Measurements from ENCODE around the gene CD70. TPM values are rescaled to one million over a fixed set of nuclear protein-coding genes. Genes with fewer than 3 reads are reported as not detected.
"Not testable (repeated sequence)": the region's sequence is repeated elsewhere in the genome, so short reads cannot be mapped to it uniquely, and the experiment has no call there.

Gene CD70
- total and polyA plus RNA-seq, 3 donors from 2014 or later = 0.63 to 1.0 TPM; not detected in 1

DNA sequence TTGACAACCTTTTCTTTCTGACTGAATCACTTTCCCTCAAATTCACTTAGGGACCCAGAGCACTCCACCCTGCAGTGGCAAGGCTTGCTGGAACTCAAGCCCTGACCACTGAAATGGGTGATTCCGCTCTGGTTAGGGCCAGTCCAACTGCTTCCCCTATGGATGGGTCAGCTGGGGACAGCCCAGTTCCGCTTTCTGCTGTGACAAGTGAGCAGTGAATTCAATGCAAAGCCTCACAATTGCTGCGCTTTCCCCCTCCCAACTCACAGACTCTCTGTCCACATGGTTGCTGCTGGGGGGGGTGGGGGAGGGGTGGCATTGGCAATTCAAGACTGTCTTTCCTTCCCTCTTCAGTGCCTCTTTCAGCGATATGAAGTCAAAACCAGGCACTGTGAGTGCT is 18.7 kb downstream of the CD70 start:
- peak; percentile 35 for DNase-seq
- intact Hi-C loops (cut with DNase I; ENCODE audit: low total_unique reads) = no loop called here
- Histone ChIP-seq H3K27ac (no peak overlapping the region), H3K36me3 (ENCODE audit: low read depth, missing control alignments) (no peaks in the 10 kb centered on the region), H3K9me3 (no peaks in the 10 kb centered on the region), H3K4me1 (no peaks in the 10 kb centered on the region), H3K27me3 (no peaks in the 10 kb centered on the region), H3K4me3 (no peak overlapping the region)
- 68 to 79% methylated on average over 3 to 4 of the region's 4 CpGs for WGBS, 2 donors
- TF ChIP-seq, protein P1, sequence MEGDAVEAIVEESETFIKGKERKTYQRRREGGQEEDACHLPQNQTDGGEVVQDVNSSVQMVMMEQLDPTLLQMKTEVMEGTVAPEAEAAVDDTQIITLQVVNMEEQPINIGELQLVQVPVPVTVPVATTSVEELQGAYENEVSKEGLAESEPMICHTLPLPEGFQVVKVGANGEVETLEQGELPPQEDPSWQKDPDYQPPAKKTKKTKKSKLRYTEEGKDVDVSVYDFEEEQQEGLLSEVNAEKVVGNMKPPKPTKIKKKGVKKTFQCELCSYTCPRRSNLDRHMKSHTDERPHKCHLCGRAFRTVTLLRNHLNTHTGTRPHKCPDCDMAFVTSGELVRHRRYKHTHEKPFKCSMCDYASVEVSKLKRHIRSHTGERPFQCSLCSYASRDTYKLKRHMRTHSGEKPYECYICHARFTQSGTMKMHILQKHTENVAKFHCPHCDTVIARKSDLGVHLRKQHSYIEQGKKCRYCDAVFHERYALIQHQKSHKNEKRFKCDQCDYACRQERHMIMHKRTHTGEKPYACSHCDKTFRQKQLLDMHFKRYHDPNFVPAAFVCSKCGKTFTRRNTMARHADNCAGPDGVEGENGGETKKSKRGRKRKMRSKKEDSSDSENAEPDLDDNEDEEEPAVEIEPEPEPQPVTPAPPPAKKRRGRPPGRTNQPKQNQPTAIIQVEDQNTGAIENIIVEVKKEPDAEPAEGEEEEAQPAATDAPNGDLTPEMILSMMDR (IDR thresholded peaks at IDR 0.05) = no peak
- TF ChIP-seq POLR2A (IDR thresholded peaks at IDR 0.05) = no peak

DNA sequence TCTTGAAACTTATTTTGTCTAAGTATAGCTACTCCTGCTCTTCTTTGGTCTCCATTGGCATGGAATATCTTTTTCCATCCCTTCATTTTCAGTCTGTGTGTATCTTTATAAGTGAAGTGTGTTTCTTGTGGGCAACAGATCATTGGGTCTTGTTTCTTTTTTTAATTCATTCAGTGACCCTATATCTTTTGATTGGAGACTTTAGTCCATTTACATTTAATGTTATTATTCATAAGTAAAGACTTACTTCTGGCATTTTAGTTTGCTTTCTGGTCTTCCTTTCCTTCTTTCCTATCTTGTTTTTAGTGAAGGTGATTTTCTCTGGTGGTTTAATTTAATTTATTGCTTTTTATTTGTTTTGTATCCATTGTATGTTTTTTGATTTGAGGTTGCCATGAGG is 19.8 kb downstream of the CD70 start:
- Histone ChIP-seq H3K9me3 (no peaks in the 10 kb centered on the region), H3K36me3 (ENCODE audit: low read depth, missing control alignments) (no peaks in the 10 kb centered on the region), H3K27me3 (no peaks in the 10 kb centered on the region), H3K27ac (no peak overlapping the region), H3K4me1 (no peaks in the 10 kb centered on the region), H3K4me3 (no peak overlapping the region)
- TF ChIP-seq, protein P1 (IDR thresholded peaks at IDR 0.05) = no peak
- no peak for TF ChIP-seq POLR2A (IDR thresholded peaks at IDR 0.05)
- intact Hi-C loops (cut with DNase I; ENCODE audit: low total_unique reads) = no loop called here
- DNase-seq = no peak

DNA sequence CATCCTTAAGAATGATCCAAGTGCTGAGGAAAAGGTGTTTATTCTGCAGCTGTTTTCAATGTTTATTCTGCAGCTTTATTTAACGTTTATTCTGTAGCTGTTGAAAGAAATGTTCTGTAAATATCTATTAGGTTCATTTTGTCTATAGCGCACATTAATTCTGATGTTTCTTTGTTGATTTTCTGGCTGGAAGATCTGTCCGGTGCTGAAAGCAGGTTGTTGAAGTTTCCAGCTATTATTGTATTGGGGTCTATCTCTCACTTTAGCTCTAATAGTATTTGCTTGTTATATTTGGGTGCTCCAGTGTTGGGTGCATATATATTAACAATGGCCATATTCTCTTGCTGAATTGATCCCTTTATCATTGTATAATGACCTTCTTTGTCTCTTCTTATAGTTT is 20.2 kb downstream of the CD70 start:
- Histone ChIP-seq H3K4me3 (no peak overlapping the region), H3K9me3 (no peaks in the 10 kb centered on the region), H3K27me3 (no peaks in the 10 kb centered on the region), H3K4me1 (no peaks in the 10 kb centered on the region), H3K27ac (no peak overlapping the region), H3K36me3 (ENCODE audit: low read depth, missing control alignments) (no peaks in the 10 kb centered on the region)
- WGBS, 2 donors = 61 to 87% methylated on average over 3 of the region's 3 CpGs
- intact Hi-C loops (cut with DNase I; ENCODE audit: low total_unique reads) = no loop called here
- no peak for DNase-seq
- TF ChIP-seq, protein P1 (IDR thresholded peaks at IDR 0.05) = no peak
- no peak for TF ChIP-seq POLR2A (IDR thresholded peaks at IDR 0.05)

DNA sequence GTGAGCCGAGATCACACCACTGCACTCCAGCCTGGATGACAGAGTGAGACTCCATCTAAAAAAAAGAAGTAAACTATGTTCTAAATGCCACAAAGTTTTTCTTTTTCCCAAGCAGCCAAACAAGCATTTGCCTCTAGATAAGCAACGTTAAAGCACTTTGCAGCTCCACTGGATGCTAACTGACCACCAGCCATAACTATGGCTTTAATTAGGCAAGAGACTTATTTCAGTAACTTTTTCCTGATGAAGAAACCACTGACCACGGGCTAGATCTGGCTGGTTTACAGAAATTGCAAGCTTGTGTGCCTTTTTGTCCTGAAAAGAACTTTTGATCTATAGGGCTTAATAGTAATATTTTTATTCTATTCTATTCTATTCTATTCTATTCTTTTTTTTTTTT is 22.1 kb downstream of the CD70 start:
- WGBS, 2 donors = 62% methylated on average over 3 of the region's 3 CpGs

DNA sequence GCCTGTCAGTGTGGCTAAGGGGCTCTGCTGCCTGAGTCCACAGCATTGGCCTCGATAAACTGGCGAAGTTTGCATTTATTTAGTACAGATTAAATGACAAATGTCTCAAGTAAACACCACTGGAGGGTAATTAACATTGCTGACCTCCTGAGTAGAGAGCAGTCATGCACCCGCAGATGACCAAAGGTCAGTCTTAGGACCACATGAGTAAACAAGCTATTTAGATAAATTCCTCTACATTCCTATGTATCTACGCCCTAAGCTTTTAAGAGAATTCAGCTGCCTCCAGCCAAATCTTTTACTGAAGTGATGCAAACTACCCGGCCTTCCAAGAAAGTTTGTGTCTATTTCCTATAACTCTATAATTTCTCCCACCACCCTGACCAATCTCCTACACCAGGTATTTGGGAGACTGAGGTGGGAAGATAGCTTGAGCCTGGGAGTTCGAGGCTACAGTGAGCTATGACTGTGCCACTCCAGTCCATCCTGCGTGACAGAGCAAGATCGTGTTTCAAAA is 22.9 kb downstream of the CD70 start:
- intact Hi-C loops (cut with DNase I; ENCODE audit: low total_unique reads) = no loop called here
- DNase-seq = no peak
- WGBS, 2 donors = 75 to 84% methylated on average over 8 of the region's 8 CpGs
- Histone ChIP-seq H3K9me3 (no peaks in the 10 kb centered on the region), H3K4me3 (no peak overlapping the region), H3K27me3 (no peaks in the 10 kb centered on the region), H3K36me3 (ENCODE audit: low read depth, missing control alignments) (no peaks in the 10 kb centered on the region), H3K4me1 (no peaks in the 10 kb centered on the region), H3K27ac (no peak overlapping the region)
- TF ChIP-seq POLR2A (IDR thresholded peaks at IDR 0.05) = no peak
- TF ChIP-seq, protein P1 (IDR thresholded peaks at IDR 0.05) = no peak

More for the DNA sequence above, 22.1 kb downstream of the CD70 start:
- no peaks in the 10 kb centered on the region for H3K27me3 ChIP-seq
- intact Hi-C loops (cut with DNase I; ENCODE audit: low total_unique reads) = no loop called here
- H3K4me3 ChIP-seq = no peak overlapping the region
- no peaks in the 10 kb centered on the region for H3K4me1 ChIP-seq
- TF ChIP-seq POLR2A (IDR thresholded peaks at IDR 0.05) = no peak
- TF ChIP-seq, protein P1 (IDR thresholded peaks at IDR 0.05) = no peak
- H3K9me3 ChIP-seq = no peaks in the 10 kb centered on the region
- H3K27ac ChIP-seq = no peak overlapping the region
- no peak for DNase-seq
- no peaks in the 10 kb centered on the region for H3K36me3 ChIP-seq (ENCODE audit: low read depth, missing control alignments)

DNA sequence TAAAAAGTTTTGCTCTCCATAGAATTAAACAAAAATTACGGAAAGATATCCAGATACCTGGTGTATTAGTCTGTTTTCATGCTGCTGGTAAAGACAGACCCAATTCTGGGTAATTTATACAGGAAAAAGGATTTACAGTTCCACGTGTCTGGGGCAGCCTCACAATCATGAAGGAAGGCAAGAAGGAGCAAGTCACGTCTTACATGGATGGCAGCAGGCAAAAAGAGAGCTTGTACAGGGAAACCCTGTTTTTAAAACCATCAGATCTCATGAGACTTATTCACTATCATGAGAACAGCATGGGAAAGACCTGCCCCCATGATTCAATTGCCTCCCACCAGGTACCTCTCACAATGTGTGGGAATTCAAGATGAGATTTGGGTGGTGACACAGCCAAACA is 24.2 kb downstream of the CD70 start:
- H3K4me1 ChIP-seq; H3K9me3 ChIP-seq; H3K27ac ChIP-seq; H3K36me3 ChIP-seq (ENCODE audit: low read depth, missing control alignments); DNase-seq; intact Hi-C loops (cut with DNase I; ENCODE audit: low total_unique reads); H3K27me3 ChIP-seq; H3K4me3 ChIP-seq: not testable (repeated sequence)
- 78 to 82% methylated on average over 3 of the region's 3 CpGs for WGBS, 2 donors

All from testis (tissue), 3 donors.